Myocyte (in vitro differentiated cells): ENCODE results near the gene UBLCP1. TPM values are rescaled to one million over a fixed set of nuclear protein-coding genes. Genes with fewer than 3 reads are reported as not detected.
"Not testable (repeated sequence)": the region's sequence is repeated elsewhere in the genome, so short reads cannot be mapped to it uniquely, and the experiment has no call there.

ENCODE experiments used
- DNase-seq: peaks from one replicate; pipeline ENCODE4 v3.0.0-alpha.2; 2012; ENCODE audit warnings: low read depth
- polyA plus RNA-seq: library from polyadenylated mRNA; unstranded; fragments of >200 nt; gene quantifications from one replicate; pipeline ENCODE4 v1.2.1, GENCODE V29; 2012; ENCODE audit warnings: missing spikeins
- total RNA-seq: library from RNA; depleted of rRNA; stranded (reverse); fragments of >200 nt; gene quantifications from 2 replicates; pipeline ENCODE4 v1.2.3, GENCODE V29; 2014

The UBLCP1 gene
- 27.4 and 28.6 TPM in 2 replicates for total RNA-seq
- 14.5 TPM for polyA plus RNA-seq

DNA sequence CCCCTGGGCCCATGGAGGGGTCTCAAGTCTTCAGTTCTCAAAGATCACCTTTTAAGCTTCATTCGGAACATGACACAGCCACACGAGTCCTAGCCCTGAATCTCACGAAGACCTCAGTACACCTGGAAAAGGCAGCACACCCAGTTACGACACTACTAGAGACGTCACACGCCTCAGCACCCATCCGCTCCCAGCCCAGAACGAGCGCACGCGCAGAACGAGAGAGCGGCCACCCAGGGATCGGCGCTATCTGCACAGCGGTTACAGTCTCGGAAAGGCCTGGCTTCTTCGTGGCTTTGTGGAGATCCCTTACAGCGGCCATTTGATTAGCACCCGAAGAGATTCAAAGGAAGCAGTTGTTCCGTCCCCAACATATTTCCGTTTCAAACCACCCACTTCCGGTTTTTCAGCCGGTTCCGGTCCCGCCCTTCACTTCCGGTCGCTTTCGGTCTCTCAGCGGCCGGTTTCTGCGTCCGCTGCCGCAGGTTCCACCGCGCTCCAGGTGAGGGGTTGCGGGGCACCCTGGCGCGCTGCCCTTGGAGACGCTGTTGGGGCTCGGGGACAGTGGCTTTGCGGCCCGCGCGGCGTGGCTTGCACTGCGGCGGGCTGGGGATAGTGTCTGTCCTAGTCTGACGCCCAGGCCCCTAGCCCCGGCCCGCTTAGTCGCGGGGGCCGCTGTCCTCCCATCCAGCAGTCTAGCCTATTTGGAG lies at the start of gene UBLCP1:
TSS of gene UBLCP1 (plus strand) at position 432 of the 710 bp plus-strand sequence. CDS start 5,626 bp downstream, outside the sequence.
- DNase-seq = peak; percentile 87

DNA sequence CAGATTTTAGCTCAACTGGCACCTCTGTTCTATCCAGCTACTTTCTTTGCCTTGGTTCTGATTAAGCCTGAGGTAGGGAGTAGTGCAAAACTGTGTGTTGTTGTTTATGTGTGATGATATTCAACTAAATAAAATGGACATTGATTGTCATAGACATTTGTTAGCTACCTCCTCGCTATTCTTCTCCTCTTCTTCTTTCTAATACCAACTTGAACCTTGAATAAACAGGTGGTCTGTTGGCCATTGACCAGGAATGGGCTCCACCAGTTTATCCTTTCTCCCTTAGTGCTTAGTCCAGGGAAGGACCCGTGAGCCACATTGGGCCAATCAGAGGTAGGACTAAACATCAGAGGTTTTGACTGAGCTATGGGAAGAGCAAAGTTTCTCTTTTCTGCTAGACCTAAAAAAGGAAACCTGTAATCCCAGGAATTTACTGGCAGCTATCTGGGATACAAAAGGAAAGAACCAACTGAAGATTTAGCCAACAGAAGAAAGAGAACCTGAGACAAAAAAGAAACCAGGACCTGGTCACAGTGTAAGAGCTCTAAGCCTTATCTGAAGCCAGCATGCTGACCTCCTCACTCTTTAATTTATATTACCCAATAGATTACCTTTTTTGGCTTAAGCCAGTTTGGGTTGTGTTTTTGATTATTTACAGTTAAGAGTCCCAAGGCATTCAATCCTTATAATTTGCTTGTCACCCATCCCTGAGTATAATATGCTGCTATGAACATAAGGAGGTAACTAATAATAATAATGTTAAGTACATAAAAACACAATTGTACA lies 48.4 kb upstream of the UBLCP1 start:
- no peak for DNase-seq

DNA sequence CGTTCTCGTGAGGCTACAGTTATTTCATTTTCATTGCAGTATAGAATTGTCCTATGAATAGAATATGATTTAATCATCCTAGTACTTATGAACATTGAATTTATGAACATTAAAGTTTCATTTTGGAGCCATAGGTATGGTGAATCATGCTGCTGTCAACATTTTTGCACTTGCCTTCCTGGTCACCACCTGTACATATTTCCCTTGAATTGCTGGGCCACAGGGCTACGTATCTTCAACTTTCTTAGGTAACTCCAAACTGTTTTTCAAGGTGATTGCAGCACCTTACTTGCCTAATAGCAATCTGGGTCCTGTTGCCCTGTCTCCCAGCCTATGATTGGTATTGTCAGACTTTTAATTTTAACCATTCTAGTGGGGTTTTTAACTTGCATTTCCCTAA lies 47.2 kb upstream of the UBLCP1 start:
- no peak for DNase-seq

GRCh38 chr5:159216454-159216853 lies 46.6 kb upstream of the UBLCP1 start:
- no peak for DNase-seq

DNA sequence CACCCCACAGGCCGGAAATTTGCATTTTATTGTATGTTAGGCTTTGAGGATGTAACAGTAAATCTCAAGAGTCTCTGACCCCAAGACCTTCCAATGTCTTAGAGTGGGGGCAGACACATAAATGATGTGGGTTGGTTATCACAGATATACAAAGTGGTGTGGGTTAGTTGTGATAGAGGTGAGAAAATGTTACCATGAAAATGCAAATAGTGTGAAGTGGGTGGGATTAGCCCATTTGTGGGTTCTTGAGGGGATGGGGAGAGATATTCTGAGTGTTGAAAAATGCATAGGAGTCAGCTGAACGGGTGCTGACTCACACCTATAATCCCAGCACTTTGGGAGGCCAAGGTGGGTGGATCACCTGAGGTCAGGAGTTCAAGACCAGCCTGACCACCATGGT lies 45.9 kb upstream of the UBLCP1 start:
- no peak for DNase-seq

- DNase-seq = no peak
These were observed 44.5 kb upstream of the UBLCP1 start for GRCh38 chr5:159218595-159219023.

GRCh38 chr5:159220206-159220605 lies 42.9 kb upstream of the UBLCP1 start:
- DNase-seq = no peak

- no peak for DNase-seq
These were observed 39.6 kb upstream of the UBLCP1 start for GRCh38 chr5:159223469-159223868.

- DNase-seq = peak; percentile 22
These were observed 38.6 kb upstream of the UBLCP1 start for GRCh38 chr5:159224471-159224870.

GRCh38 chr5:159226451-159226850 lies 36.6 kb upstream of the UBLCP1 start:
- DNase-seq = no peak

DNA sequence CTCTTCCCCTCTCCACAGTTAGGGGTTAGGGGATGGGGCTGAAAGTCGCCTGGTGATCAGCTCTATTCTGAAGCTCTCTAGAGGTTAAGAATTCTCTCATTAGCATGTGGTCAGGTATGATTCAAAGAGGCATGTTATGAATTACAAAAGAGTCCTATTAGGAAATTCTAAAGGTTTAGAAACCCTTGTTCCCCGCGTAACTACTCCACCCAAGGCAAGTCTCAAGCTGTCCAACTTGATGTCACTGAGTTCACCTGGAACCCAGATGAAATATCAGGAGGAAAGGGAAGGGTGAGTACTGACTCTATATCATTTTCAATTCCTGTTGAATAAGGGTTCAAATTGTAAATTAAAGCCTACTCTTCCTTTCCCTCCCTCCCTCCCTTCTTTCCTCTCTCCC lies 35.6 kb upstream of the UBLCP1 start:
- DNase-seq = no peak

GRCh38 chr5:159228097-159228496 lies 35.0 kb upstream of the UBLCP1 start:
- DNase-seq = peak; percentile 12

- no peak for DNase-seq
These were observed 32.4 kb upstream of the UBLCP1 start for GRCh38 chr5:159230657-159231056.

GRCh38 chr5:159231167-159231566 lies 31.9 kb upstream of the UBLCP1 start:
- DNase-seq = no peak

DNA sequence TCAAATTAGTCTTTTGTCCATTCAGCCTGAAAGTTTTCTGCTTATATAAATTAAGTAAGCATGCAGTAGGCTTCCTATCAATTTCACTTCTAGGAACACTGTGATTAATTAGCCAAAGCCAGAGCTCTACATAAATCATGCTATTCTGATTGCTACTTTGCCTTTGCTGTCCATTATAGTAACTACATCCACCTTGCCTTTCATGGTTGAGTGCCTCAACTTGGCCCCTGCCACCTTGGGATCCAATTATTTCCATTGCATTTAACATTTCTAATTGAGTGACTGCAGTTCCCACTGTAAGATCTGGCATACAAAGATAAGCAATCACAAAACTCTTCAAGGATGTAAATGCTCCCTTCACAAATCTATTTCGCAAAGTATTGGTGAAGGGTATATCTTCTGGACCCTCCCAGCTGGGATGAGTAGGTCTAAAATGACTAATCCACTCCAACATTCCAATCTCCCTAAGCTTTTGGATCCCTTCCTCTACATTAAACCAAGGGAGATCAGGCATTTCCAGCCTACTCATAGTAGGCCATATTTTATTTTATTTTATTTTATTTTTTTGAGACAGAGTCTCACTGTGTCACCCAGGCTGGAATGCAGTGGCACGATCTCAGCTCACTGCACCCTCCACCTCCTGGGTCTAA lies 27.1 kb upstream of the UBLCP1 start:
- DNase-seq = not testable (repeated sequence)

- peak; percentile 59 for DNase-seq
These were observed 22.7 kb upstream of the UBLCP1 start for GRCh38 chr5:159240301-159240870.

DNA sequence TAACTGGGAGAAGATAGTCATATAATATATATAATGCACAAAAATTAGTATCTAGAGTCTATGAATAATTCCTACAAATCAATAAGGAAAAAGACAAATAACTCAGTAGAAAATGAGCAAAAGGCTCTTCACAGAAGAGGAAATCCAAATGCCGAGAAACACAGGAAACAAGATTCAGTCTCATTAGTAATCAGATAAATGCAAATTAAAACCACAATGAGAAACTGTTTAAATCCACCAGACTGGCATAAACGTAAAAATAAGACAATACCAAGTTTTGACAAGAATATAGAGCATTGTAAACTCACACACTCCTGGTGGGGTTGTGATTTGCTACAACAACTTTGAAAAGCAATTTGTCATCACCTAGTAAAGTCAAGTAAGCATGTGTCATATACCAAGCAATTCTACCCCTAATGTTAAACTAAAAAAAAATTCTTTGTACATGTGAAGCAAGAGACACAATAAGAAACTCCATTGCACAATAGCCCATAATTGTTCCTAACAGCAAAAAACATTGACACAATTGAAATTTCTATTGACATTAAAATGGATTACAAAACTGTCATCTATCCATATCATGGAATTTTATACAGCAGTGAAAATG lies 21.0 kb upstream of the UBLCP1 start:
- no peak for DNase-seq

GRCh38 chr5:159242656-159243055 lies 20.4 kb upstream of the UBLCP1 start:
- DNase-seq = no peak

- no peak for DNase-seq
These were observed 19.7 kb upstream of the UBLCP1 start for GRCh38 chr5:159243385-159243784.

GRCh38 chr5:159244163-159244562 lies 18.9 kb upstream of the UBLCP1 start:
- no peak for DNase-seq

DNA sequence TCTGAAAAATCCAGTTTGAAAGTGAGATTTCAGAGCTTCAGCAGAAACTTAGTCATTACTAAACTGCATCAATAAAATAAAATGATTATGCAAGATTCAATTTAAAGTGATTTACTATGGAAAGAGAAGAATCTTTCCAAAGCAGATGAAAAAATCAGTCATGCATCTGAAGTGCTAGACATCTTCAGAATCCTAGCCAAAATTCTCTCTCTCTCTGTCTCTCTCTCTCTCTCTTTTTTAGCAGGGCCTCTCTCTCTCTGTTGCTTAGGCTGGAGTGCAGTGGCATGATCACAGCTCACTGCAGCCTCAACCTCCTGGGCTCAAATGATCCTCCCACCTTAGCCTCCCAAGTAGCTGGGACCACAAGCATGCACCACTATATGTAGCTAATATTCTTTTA lies 18.2 kb upstream of the UBLCP1 start:
- no peak for DNase-seq
